ENCODE results near the gene KRT33B. TPM values are rescaled to one million over a fixed set of nuclear protein-coding genes. Genes with fewer than 3 reads are reported as not detected.

KRT33B gene
- total RNA-seq, 1 donor from 2014 or later = not detected

GRCh38 chr17:41407226-41407625 is 37.6 kb upstream of the KRT33B start:
- H3K9me3 ChIP-seq = no peaks in the 10 kb centered on the region
- DNase-seq (ENCODE audit: low spot score in 2 of 2) = peak in 1 of 2 donors; percentile 24
- no peaks in the 10 kb centered on the region for H3K4me1 ChIP-seq
- H3K36me3 ChIP-seq = no peaks in the 10 kb centered on the region
- no peak overlapping the region for H3K4me3 ChIP-seq
- H3K27me3 ChIP-seq = no peaks in the 10 kb centered on the region
- intact Hi-C loops (cut with DNase I) = no loop called here
- no peak for TF ChIP-seq CTCF (IDR thresholded peaks at IDR 0.05)
- no peak overlapping the region for H3K27ac ChIP-seq

- H3K4me1 ChIP-seq = no peaks in the 10 kb centered on the region
- DNase-seq (ENCODE audit: low spot score in 2 of 2) = peak in 1 of 2 donors; percentile 24
- H3K4me3 ChIP-seq = no peak overlapping the region
- TF ChIP-seq CTCF (IDR thresholded peaks at IDR 0.05) = no peak
- no peaks in the 10 kb centered on the region for H3K27me3 ChIP-seq
- H3K36me3 ChIP-seq = no peaks in the 10 kb centered on the region
- no peaks in the 10 kb centered on the region for H3K9me3 ChIP-seq
- intact Hi-C loops (cut with DNase I) = no loop called here
- no peak overlapping the region for H3K27ac ChIP-seq
Observed at GRCh38 chr17:41406205-41406604, 36.6 kb upstream of the KRT33B start.

GRCh38 chr17:41404024-41404671 is 34.5 kb upstream of the KRT33B start:
- no peak overlapping the region for H3K4me3 ChIP-seq
- H3K27ac ChIP-seq = no peak overlapping the region
- intact Hi-C loops (cut with DNase I) = no loop called here
- H3K9me3 ChIP-seq = no peaks in the 10 kb centered on the region
- peak in 1 of 2 donors; percentile 52 for DNase-seq (ENCODE audit: low spot score in 2 of 2)
- no peak for TF ChIP-seq CTCF (IDR thresholded peaks at IDR 0.05)
- no peaks in the 10 kb centered on the region for H3K4me1 ChIP-seq
- H3K27me3 ChIP-seq = no peaks in the 10 kb centered on the region
- no peaks in the 10 kb centered on the region for H3K36me3 ChIP-seq

GRCh38 chr17:41403404-41404023 is 33.9 kb upstream of the KRT33B start:
- no peak for TF ChIP-seq CTCF (IDR thresholded peaks at IDR 0.05)
- no peak for DNase-seq (ENCODE audit: low spot score in 2 of 2)
- intact Hi-C loops (cut with DNase I) = no loop called here
- Histone ChIP-seq H3K36me3 (no peaks in the 10 kb centered on the region), H3K4me3 (no peak overlapping the region), H3K9me3 (no peaks in the 10 kb centered on the region), H3K27me3 (no peaks in the 10 kb centered on the region), H3K4me1 (no peaks in the 10 kb centered on the region), H3K27ac (no peak overlapping the region)

- Histone ChIP-seq H3K27ac (no peak overlapping the region), H3K9me3 (no peaks in the 10 kb centered on the region), H3K36me3 (no peaks in the 10 kb centered on the region), H3K27me3 (no peaks in the 10 kb centered on the region), H3K4me1 (no peaks in the 10 kb centered on the region), H3K4me3 (no peak overlapping the region)
- no peak for TF ChIP-seq CTCF (IDR thresholded peaks at IDR 0.05)
- intact Hi-C loops (cut with DNase I) = no loop called here
- DNase-seq (ENCODE audit: low spot score in 2 of 2) = peak in 1 of 2 donors; percentile 35
Observed at GRCh38 chr17:41402161-41402560, 32.5 kb upstream of the KRT33B start.

All from ascending aorta (tissue), 2 donors.